Astrocyte of the cerebellum (primary cell): ENCODE data around the gene TMUB2.
A peak's percentile ranks its signal among the peaks of the same experiment; 100 is the strongest.
"Not testable (repeated sequence)": the region's sequence is repeated elsewhere in the genome, so short reads cannot be mapped to it uniquely, and the experiment has no call there.

Experiments used
- DNase-seq: peaks from one replicate; pipeline ENCODE4 v3.0.0-alpha.2; 2011; ENCODE audit warnings: low read depth
- H3K4me3 ChIP-seq: 2 replicates; pipeline ENCODE4 v1.5.1; 2011; ENCODE audit warnings: mild to moderate bottlenecking, low read depth, low read length, moderate library complexity
- CTCF ChIP-seq: IDR thresholded peaks from 2 replicates; pipeline ENCODE4 v1.5.1; 2012; ENCODE audit warnings: low read length, low read depth, moderate library complexity, mild to moderate bottlenecking; ENCODE audit errors: missing control alignments
- in situ Hi-C: cut with HindIII; loops from 2 replicates; pipeline ENCODE4 v1.10.0; 2017; ENCODE audit warnings: low sequenced_read_pairs

The TMUB2 gene

GRCh38 chr17:44223541-44224071, 36.8 kb downstream of the TMUB2 start:
- TF ChIP-seq CTCF = no peak
- DNase-seq = peak; percentile 65
- H3K4me3 ChIP-seq = no peak overlapping the region
- in situ Hi-C loops = no loop called here

- DNase-seq = no peak
- in situ Hi-C loops = no loop called here
- no peak for TF ChIP-seq CTCF
Measured at GRCh38 chr17:44229090-44229489, 42.3 kb downstream of the TMUB2 start.

GRCh38 chr17:44230140-44230539, 43.4 kb downstream of the TMUB2 start:
- no peak for TF ChIP-seq CTCF
- in situ Hi-C loops = no loop called here

More at GRCh38 chr17:44229090-44229489, 42.3 kb downstream of the TMUB2 start:
- H3K4me3 ChIP-seq = no peak overlapping the region

GRCh38 chr17:44232061-44232460, 45.3 kb downstream of the TMUB2 start:
- no peak for TF ChIP-seq CTCF
- no peak overlapping the region for H3K4me3 ChIP-seq
- in situ Hi-C loops = no loop called here
- DNase-seq = no peak

More at GRCh38 chr17:44230140-44230539, 43.4 kb downstream of the TMUB2 start:
- no peak for DNase-seq
- H3K4me3 ChIP-seq = no peak overlapping the region

GRCh38 chr17:44233582-44233981, 46.8 kb downstream of the TMUB2 start:
- H3K4me3 ChIP-seq = no peak overlapping the region
- no peak for TF ChIP-seq CTCF
- in situ Hi-C loops = no loop called here
- DNase-seq = no peak

- in situ Hi-C loops = no loop called here
- H3K4me3 ChIP-seq = no peak overlapping the region
- no peak for TF ChIP-seq CTCF
- DNase-seq = no peak
Measured at GRCh38 chr17:44235583-44235936, 48.8 kb downstream of the TMUB2 start.

- in situ Hi-C loops = no loop called here
- no peak for TF ChIP-seq CTCF
- H3K4me3 ChIP-seq = no peak overlapping the region
- no peak for DNase-seq
Measured at GRCh38 chr17:44236444-44236991, 49.7 kb downstream of the TMUB2 start.

GRCh38 chr17:44237886-44238285, 51.1 kb downstream of the TMUB2 start:
- H3K4me3 ChIP-seq, in situ Hi-C loops, DNase-seq: not testable (repeated sequence)
